Stimulated activated naive CD8-positive, alpha-beta T cell treated with anti-CD3 and anti-CD28 coated beads, Interleukin-15, Interleukin-2, amounts not matched to agents 100 ng/mL and 50 ng/mL, for 24 hours (primary cell): Measurements from ENCODE around the gene ERN2.

Experiments used
- H3K27ac Mint-ChIP-seq: one replicate; pipeline ENCODE4 v1.8.0; 2021; ENCODE audit warnings: mild to moderate bottlenecking, mixed read lengths
- H3K27me3 Mint-ChIP-seq: one replicate; pipeline ENCODE4 v1.8.0; 2021; ENCODE audit warnings: mixed read lengths
- H3K36me3 Mint-ChIP-seq: one replicate; pipeline ENCODE4 v1.8.0; 2021; ENCODE audit warnings: low read depth, mixed read lengths
- H3K4me1 Mint-ChIP-seq: one replicate; pipeline ENCODE4 v1.8.0; 2021; ENCODE audit warnings: low read depth, mixed read lengths
- H3K4me3 Mint-ChIP-seq: one replicate; pipeline ENCODE4 v1.8.0; 2021; ENCODE audit warnings: mild to moderate bottlenecking, mixed read lengths
- H3K9me3 Mint-ChIP-seq: one replicate; pipeline ENCODE4 v1.8.0; 2021; ENCODE audit warnings: mixed read lengths

Gene ERN2

GRCh38 chr16:23642246-23642774 is 70.7 kb downstream of the ERN2 start:
- peaks cover 41% of the 10 kb centered on the region for H3K4me1 Mint-ChIP-seq

DNA sequence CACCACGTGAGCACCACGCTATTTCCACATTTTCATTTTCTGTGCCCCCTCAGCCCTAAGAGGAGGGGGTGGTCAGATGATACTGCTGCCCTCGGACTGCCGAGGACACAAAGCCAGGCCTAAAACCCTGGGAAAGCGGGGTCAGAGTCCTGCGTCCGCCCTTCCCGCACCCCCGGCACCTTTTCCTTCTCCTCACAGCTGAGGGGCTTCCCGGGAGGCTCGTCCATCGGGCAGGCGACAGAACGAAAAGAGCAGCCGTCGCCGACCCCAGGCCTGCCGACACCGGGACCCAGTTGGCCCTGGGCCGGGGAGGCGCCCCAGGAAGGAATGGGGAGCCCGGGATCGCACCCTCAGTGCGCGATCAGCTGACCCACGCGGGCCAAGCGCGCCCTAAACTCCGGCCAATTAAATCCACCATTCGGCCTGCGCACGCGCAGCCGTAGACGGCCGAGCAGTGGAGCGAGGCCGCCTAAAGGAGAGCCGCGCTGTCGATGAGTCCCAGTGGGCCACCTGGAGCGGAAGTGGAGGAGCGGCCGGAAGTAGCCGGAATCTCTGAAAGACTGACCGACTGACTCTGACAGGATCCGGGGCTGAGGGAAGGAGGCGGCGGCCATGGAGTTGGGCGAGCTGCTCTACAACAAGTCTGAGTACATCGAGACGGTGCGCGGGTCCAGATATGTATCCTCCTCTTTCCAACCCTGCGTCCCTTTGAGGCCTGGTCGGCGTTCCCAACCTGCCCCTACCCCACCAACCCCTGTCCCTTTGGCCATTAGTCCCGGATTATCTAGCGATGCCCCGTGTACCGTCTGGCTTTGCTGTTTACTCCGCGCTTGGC is 71.9 kb downstream of the ERN2 start, which contains the start of the genes DCTN5 and PALB2:
Gene DCTN5 (plus strand): TSS at position 536 of the 835 bp plus-strand sequence. CDS start 77 bp downstream, at position 613.
Gene PALB2 (minus strand): TSS at position 380 of the 835 bp plus-strand sequence. CDS start 153 bp downstream, at position 227.
- H3K36me3 Mint-ChIP-seq, result peaks cover 47% of the 10 kb centered on the region
- H3K4me1 Mint-ChIP-seq, result peaks cover 34% of the 10 kb centered on the region

More at GRCh38 chr16:23642246-23642774, 70.7 kb downstream of the ERN2 start:
- Mint-ChIP-seq H3K27ac (peak overlapping the region; percentile 93), H3K9me3 (no peaks in the 10 kb centered on the region), H3K27me3 (no peaks in the 10 kb centered on the region), H3K4me3 (peak overlapping the region; percentile 98), H3K36me3 (peaks cover 52% of the 10 kb centered on the region)

GRCh38 chr16:23640615-23640930 is 72.4 kb downstream of the ERN2 start:
- Mint-ChIP-seq H3K36me3 (peaks cover 47% of the 10 kb centered on the region), H3K27me3 (no peaks in the 10 kb centered on the region), H3K27ac (peak overlapping the region; percentile 91), H3K4me3 (peak overlapping the region; percentile 98), H3K9me3 (no peaks in the 10 kb centered on the region), H3K4me1 (peaks cover 28% of the 10 kb centered on the region)

More for the DNA sequence above, 71.9 kb downstream of the ERN2 start, which contains the start of the genes DCTN5 and PALB2:
- H3K4me3 Mint-ChIP-seq, result peak within 1 kb of the TSS; percentile 98
- H3K27ac Mint-ChIP-seq, result peak within 1 kb of the TSS; percentile 93
- H3K9me3 Mint-ChIP-seq, result no peaks in the 10 kb centered on the region
- no peaks in the 10 kb centered on the region for H3K27me3 Mint-ChIP-seq
